Psoas muscle (tissue), 8 donors: Measurements from ENCODE around the gene KCNT2. TPM values are rescaled to one million over a fixed set of nuclear protein-coding genes. Genes with fewer than 3 reads are reported as not detected.
"Not testable (repeated sequence)": the region's sequence is repeated elsewhere in the genome, so short reads cannot be mapped to it uniquely, and the experiment has no call there.

Experiments
- ATAC-seq, 4 donors: fragments of 200-7000 bp; cut with Tn5 transposase; one replicate each; pipeline ENCODE4 v1.9.1; 2020; ENCODE audit warnings: moderate library complexity in 3 of 4, mild to moderate bottlenecking in 2 of 4
- DNase-seq, 2 donors: peaks; one replicate each; pipeline ENCODE4 v3.0.0-alpha.2; 2020
- H3K27ac ChIP-seq: fragments of 200-600 bp; one replicate; pipeline ENCODE4 v1.8.0; 2022
- H3K27me3 ChIP-seq, 3 donors: fragments of 200-600 bp in 1 of 3; one replicate each; pipeline versions ENCODE4 v1.6.1 to v1.8.0; 2013 to 2022; ENCODE audit warnings: low read length in 2 of 3, mild to moderate bottlenecking in 2 of 3, moderate library complexity in 1 of 3; ENCODE audit not compliant: insufficient read depth in 3 of 3
- H3K36me3 ChIP-seq, 2 donors: fragments of 200-600 bp in 1 of 2; one replicate each; pipeline versions ENCODE4 v1.6.1 to v1.8.0; 2013 to 2022; ENCODE audit warnings: low read depth in 1 of 2, mild to moderate bottlenecking in 1 of 2, moderate library complexity in 1 of 2; ENCODE audit not compliant: insufficient read depth in 1 of 2
- H3K4me1 ChIP-seq: fragments of 200-600 bp; one replicate; pipeline ENCODE4 v1.8.0; 2022
- H3K4me3 ChIP-seq: fragments of 200-600 bp; one replicate; pipeline ENCODE4 v1.8.0; 2022; ENCODE audit warnings: mild to moderate bottlenecking
- H3K9me3 ChIP-seq: fragments of 200-600 bp; one replicate; pipeline ENCODE4 v1.8.0; 2022
- CTCF ChIP-seq: fragments of 200-600 bp; IDR thresholded peaks from one replicate; pipeline ENCODE4 v1.8.0; 2022; ENCODE audit warnings: antibody characterized with exemption
- WGBS, 3 donors: extraction: QIAGEN DNeasy Blood & Tissue Kit; methylation state at CpG; one replicate each; pipeline versions ENCODE4 v1.1.6 to v1.1.7; 2013; 5-methylcytosine and 5-hydroxymethylcytosine counted together
- intact Hi-C, 2 donors: fragments of 100-400 bp; cut with DNase I; formaldehyde crosslinking; loops; one replicate each; pipeline versions ENCODE4 v1.11.0 to v1.14.2; 2022
- polyA plus RNA-seq, 3 donors: library from polyadenylated mRNA; stranded (reverse); fragments of 200-250 nt; gene quantifications; one replicate each; pipeline ENCODE4 v1.2.3, GENCODE V29; 2013
- total RNA-seq, 4 donors: library from RNA; stranded (reverse); fragmentation: NEBNext Ultra II Directional in 2 of 4; extraction: Animal tissue kit (Norgen Biotek cat#: 25700) in 2 of 4; gene quantifications; one replicate each; pipeline versions ENCODE4 v1.2.1 to v1.2.4, GENCODE V29; 2021 to 2023
- donor health status: healthy with polysubstance abuse.
- donor health status: DM: no; HTN: no; CAD: no; lungs with moderate emphysema.
- donor health status: Bipolar disorder and iron deficiency.
- donor health status: healthy.
- donor health status: DM: yes; HTN: yes; CAD: no.
- donor health status: DM: no; HTN: no; CAD: no.
- donor health status: DM: no; HTN: no; CAD: no.
- donor health status: DM: yes; HTN: yes; CAD: no.

Gene KCNT2
- total and polyA plus RNA-seq, 7 donors, result 0.04 to 1.2 (median 0.12) TPM

GRCh38 chr1:196516373-196516772, 91.9 kb downstream of the KCNT2 start:
- no peak overlapping the region for H3K27ac ChIP-seq
- no peaks in the 10 kb centered on the region for H3K4me1 ChIP-seq
- no peak for TF ChIP-seq CTCF
- H3K9me3 ChIP-seq, result no peaks in the 10 kb centered on the region
- ATAC-seq, result no peak
- H3K36me3 ChIP-seq, result no peaks in the 10 kb centered on the region
- intact Hi-C loops, result no loop called here
- H3K27me3 ChIP-seq, result no peaks in the 10 kb centered on the region
- no peak for DNase-seq
- no peak overlapping the region for H3K4me3 ChIP-seq
- WGBS, 3 donors, result 79 to 90% (median 87%) methylated on average over 3 of the region's 3 CpGs

GRCh38 chr1:196515904-196516303, 92.3 kb downstream of the KCNT2 start:
- no peak overlapping the region for H3K4me3 ChIP-seq
- no peaks in the 10 kb centered on the region for H3K36me3 ChIP-seq
- H3K27me3 ChIP-seq, result no peaks in the 10 kb centered on the region
- H3K27ac ChIP-seq, result no peak overlapping the region
- no peaks in the 10 kb centered on the region for H3K9me3 ChIP-seq
- DNase-seq (no peak), ATAC-seq (no peak)
- WGBS, 3 donors, result 87 to 100% (median 95%) methylated on average over 2 of the region's 2 CpGs
- no peak for TF ChIP-seq CTCF
- intact Hi-C loops, result no loop called here
- no peaks in the 10 kb centered on the region for H3K4me1 ChIP-seq

GRCh38 chr1:196513821-196514220, 94.4 kb downstream of the KCNT2 start:
- no peaks in the 10 kb centered on the region for H3K36me3 ChIP-seq
- H3K27ac ChIP-seq, result no peak overlapping the region
- H3K9me3 ChIP-seq, result no peaks in the 10 kb centered on the region
- no peak for TF ChIP-seq CTCF
- WGBS, 3 donors, result 66 to 70% (median 69%) methylated on average over 2 of the region's 2 CpGs
- ATAC-seq (no peak), DNase-seq (no peak)
- H3K4me3 ChIP-seq, result no peak overlapping the region
- H3K4me1 ChIP-seq, result no peaks in the 10 kb centered on the region
- H3K27me3 ChIP-seq, result no peaks in the 10 kb centered on the region
- intact Hi-C loops, result no loop called here

- no peak for ATAC-seq
- no peaks in the 10 kb centered on the region for H3K4me1 ChIP-seq
- H3K9me3 ChIP-seq, result no peaks in the 10 kb centered on the region
- intact Hi-C loops, result no loop called here
- DNase-seq, result no peak
- no peak for TF ChIP-seq CTCF
- no peaks in the 10 kb centered on the region for H3K36me3 ChIP-seq
- no peak overlapping the region for H3K27ac ChIP-seq
- H3K4me3 ChIP-seq, result no peak overlapping the region
- H3K27me3 ChIP-seq, result no peaks in the 10 kb centered on the region
- whole genome bisulfite sequencing, 3 donors, result 33 to 63% (median 50%) methylated on average over 1 of the region's 1 CpG
Measured at GRCh38 chr1:196510451-196510850, 97.8 kb downstream of the KCNT2 start.

- H3K4me3 ChIP-seq, DNase-seq, ATAC-seq, H3K36me3 ChIP-seq, H3K4me1 ChIP-seq, H3K27me3 ChIP-seq, H3K27ac ChIP-seq, intact Hi-C loops, H3K9me3 ChIP-seq: not testable (repeated sequence)
- 83 to 100% methylated on average over 1 of the region's 1 CpG; no CpG with 5 or more reads in 1 of the 3 donors for WGBS, 3 donors
Measured at GRCh38 chr1:196504224-196504623, 104.0 kb downstream of the KCNT2 start.
